B cell (primary cell): Measurements from ENCODE around the gene FSD1. TPM values are rescaled to one million over a fixed set of nuclear protein-coding genes. Genes with fewer than 3 reads are reported as not detected.

Experiments used
- ATAC-seq: fragments of 200-7000 bp; cut with Tn5 transposase; one replicate; pipeline ENCODE4 v1.10.0; 2021; ENCODE audit warnings: low read depth, mild to moderate bottlenecking, moderate number of reproducible peaks, moderate library complexity
- CTCF ChIA-PET: fragments of 350-600 bp; sonication (Branson Sonifier 250); formaldehyde crosslinking; loops from one replicate; lab custom pipeline; 2021; ENCODE audit warnings: antibody characterized with exemption, inconsistent platforms; lab: Charles Lee
- POLR2A ChIA-PET: fragments of 350-600 bp; sonication (Branson Sonifier 250); formaldehyde crosslinking; loops from one replicate; lab custom pipeline; 2021; ENCODE audit warnings: antibody characterized with exemption; lab: Charles Lee
- DNase-seq: peaks from one replicate; pipeline ENCODE4 v3.0.0; 2013
- H2AFZ ChIP-seq: 2 replicates; pipeline ENCODE4 v1.6.1; 2012; ENCODE audit warnings: mild to moderate bottlenecking, low read depth, low read length; ENCODE audit not compliant: insufficient read depth, poor library complexity, severe bottlenecking
- H3K27ac ChIP-seq, 2 donors: 1 replicate in 1 of 2; 2 replicates in 1 of 2; pipeline ENCODE4 v1.5.1; 2012 to 2013; ENCODE audit warnings: low read length in 2 of 2, mild to moderate bottlenecking in 2 of 2, moderate library complexity in 1 of 2
- H3K27me3 ChIP-seq, 4 experiments: fragments of 200-600 bp in 1 of 4; sonication (generic) in 1 of 4; replicated peaks in 1 of 4; 1 replicate in 2 of 4; 2 replicates in 2 of 4; pipeline versions ENCODE4 v1.6.1 to v1.7.0; 2013 to 2016; ENCODE audit warnings: low read length in 3 of 4, mild to moderate bottlenecking in 2 of 4, mixed read lengths in 1 of 4, moderate library complexity in 1 of 4; ENCODE audit not compliant: insufficient read depth in 4 of 4, control insufficient read depth in 3 of 4; ENCODE audit errors: control extremely low read depth in 1 of 4
- H3K36me3 ChIP-seq, 2 experiments: replicated peaks in 1 of 2; 1 replicate in 1 of 2; 2 replicates in 1 of 2; pipeline versions ENCODE4 v1.6.1 to v1.7.1; 2013; ENCODE audit warnings: low read length in 1 of 2; ENCODE audit not compliant: insufficient read depth in 2 of 2, control insufficient read depth in 1 of 2; ENCODE audit errors: control extremely low read depth in 1 of 2, extremely low read depth in 1 of 2
- H3K4me1 ChIP-seq, 2 donors: fragments of 200-600 bp in 1 of 2; sonication (generic) in 1 of 2; 1 replicate in 1 of 2; 2 replicates in 1 of 2; pipeline versions ENCODE4 v1.5.1 to v1.6.1; 2013 to 2017; ENCODE audit warnings: low read length in 2 of 2; ENCODE audit not compliant: control insufficient read depth in 2 of 2, insufficient read depth in 2 of 2
- H3K4me2 ChIP-seq: replicated peaks from 2 replicates; pipeline ENCODE3; 2012; ENCODE audit warnings: mild to moderate bottlenecking, low read depth, low read length; ENCODE audit not compliant: poor library complexity, severe bottlenecking
- H3K4me3 ChIP-seq, 5 experiments: fragments of 200-600 bp in 1 of 5; sonication (generic) in 1 of 5; 1 replicate in 3 of 5; 2 replicates in 2 of 5; pipeline versions ENCODE4 v1.5.1 to v1.7.0; 2011 to 2016; ENCODE audit warnings: low read length in 4 of 5, mild to moderate bottlenecking in 4 of 5, low read depth in 2 of 5, control low read depth in 1 of 5, moderate library complexity in 1 of 5; ENCODE audit not compliant: insufficient read depth in 1 of 5; ENCODE audit errors: control extremely low read depth in 1 of 5, extremely low read depth in 1 of 5
- H3K79me2 ChIP-seq: fragments of 200-600 bp; sonication (generic); one replicate; pipeline ENCODE4 v1.6.0; 2016; ENCODE audit warnings: low read length; ENCODE audit not compliant: control insufficient read depth, insufficient read depth
- H3K9ac ChIP-seq: fragments of 200-600 bp; sonication (generic); 2 replicates; pipeline ENCODE4 v1.6.1; 2017; ENCODE audit warnings: mild to moderate bottlenecking, low read length, moderate library complexity
- H3K9me3 ChIP-seq, 3 donors: one replicate each; pipeline versions ENCODE4 v1.6.1 to v1.7.1; 2013; ENCODE audit warnings: low read length in 2 of 3; ENCODE audit not compliant: control insufficient read depth in 2 of 3, insufficient read depth in 1 of 3; ENCODE audit errors: control extremely low read depth in 1 of 3
- H4K20me1 ChIP-seq: 2 replicates; pipeline ENCODE4 v1.6.0; 2012; ENCODE audit warnings: mild to moderate bottlenecking, low read length; ENCODE audit not compliant: insufficient read depth, control insufficient read depth, poor library complexity, severe bottlenecking
- H3K27ac Mint-ChIP-seq: one replicate; pipeline ENCODE4 v1.8.0; 2021; ENCODE audit warnings: mixed read lengths
- H3K27me3 Mint-ChIP-seq: one replicate; pipeline ENCODE4 v1.8.0; 2021; ENCODE audit warnings: mixed read lengths
- H3K4me1 Mint-ChIP-seq: one replicate; pipeline ENCODE4 v1.8.0; 2021; ENCODE audit warnings: mixed read lengths
- H3K4me3 Mint-ChIP-seq: one replicate; pipeline ENCODE4 v1.8.0; 2021; ENCODE audit warnings: mixed read lengths
- H3K9me3 Mint-ChIP-seq: one replicate; pipeline ENCODE4 v1.8.0; 2022; ENCODE audit warnings: mixed read lengths; ENCODE audit not compliant: insufficient read depth
- CTCF ChIP-seq: fragments of 200-600 bp; IDR thresholded peaks from one replicate; pipeline ENCODE4 v1.8.0; 2022; ENCODE audit warnings: antibody characterized with exemption, mild to moderate bottlenecking
- EZH2 ChIP-seq: IDR thresholded peaks from 2 replicates; pipeline ENCODE4 v1.6.1; 2012; ENCODE audit warnings: borderline replicate concordance, low read depth, mild to moderate bottlenecking, moderate library complexity, low read length; ENCODE audit not compliant: insufficient read depth, poor library complexity, severe bottlenecking
- WGBS: methylation state at CpG from one replicate; pipeline ENCODE4 v1.1.5; 2013; ENCODE audit warnings: missing lambda C conversion rate; ENCODE audit not compliant: insufficient coverage; 5-methylcytosine and 5-hydroxymethylcytosine counted together
- intact Hi-C: fragments of 100-400 bp; cut with micrococcal nuclease; formaldehyde crosslinking; loops from one replicate; pipeline ENCODE4 v1.10.0; 2022
- polyA plus RNA-seq: library from polyadenylated mRNA; depleted of rRNA; stranded (reverse); fragments of >200 nt; gene quantifications from 2 replicates; pipeline ENCODE4 v1.2.3, GENCODE V29; 2012
- total RNA-seq, 2 donors: library from RNA; stranded (reverse); fragments of 120-200 nt in 1 of 2; gene quantifications; 1 replicate in 1 of 2; 2 replicates in 1 of 2; pipeline versions ENCODE4 v1.2.3 to v1.2.4, GENCODE V29; 2013 to 2022

The FSD1 gene
- total and polyA plus RNA-seq, 2 donors (not counting 1 experiment from before 2014, with no cell fraction given) = 2.7 to 2.8 TPM

- Mint-ChIP-seq H3K9me3 (no peaks in the 10 kb centered on the region), H3K27ac (no peak overlapping the region), H3K4me3 (no peak overlapping the region), H3K4me1 (peaks cover under 1% of the 10 kb centered on the region), H3K27me3 (peaks cover 11% of the 10 kb centered on the region)
- no peak for DNase-seq
- intact Hi-C loops = no loop called here
- no peak overlapping the region for H2AFZ ChIP-seq
- TF ChIP-seq CTCF (no peak), EZH2 (no peak)
- H3K4me2 ChIP-seq = no peak overlapping the region
- peaks cover 0 to 12% (median 0%) of the 10 kb centered on the region in 4 experiments for H3K27me3 ChIP-seq
- no peaks in the 10 kb centered on the region for H4K20me1 ChIP-seq
- ChIA-PET POLR2A (no interaction called here), CTCF (no interaction called here)
- no peak overlapping the region for H3K4me3 ChIP-seq
- ATAC-seq = no peak
- no peaks in the 10 kb centered on the region for H3K79me2 ChIP-seq
- WGBS = 93% methylated on average over 5 of the region's 8 CpGs
- no peaks in the 10 kb centered on the region for H3K4me1 ChIP-seq
- no peaks in the 10 kb centered on the region for H3K36me3 ChIP-seq
- no peaks in the 10 kb centered on the region for H3K9me3 ChIP-seq
- H3K9ac ChIP-seq = no peak overlapping the region
- no peak overlapping the region for H3K27ac ChIP-seq
These were observed 5.4 kb upstream of the FSD1 start for GRCh38 chr19:4298810-4299550.

GRCh38 chr19:4300589-4300988 is 3.8 kb upstream of the FSD1 start:
- Histone ChIP-seq H4K20me1 (no peaks in the 10 kb centered on the region), H3K4me2 (no peak overlapping the region), H3K4me3 (no peak overlapping the region), H3K36me3 (no peaks in the 10 kb centered on the region), H3K27ac (no peak overlapping the region), H3K79me2 (no peaks in the 10 kb centered on the region), H3K4me1 (peaks cover 4% of the 10 kb centered on the region in 2 donors), H2AFZ (no peak overlapping the region), H3K27me3 (peaks cover 0 to 15% (median 0%) of the 10 kb centered on the region in 4 experiments), H3K9ac (no peak overlapping the region), H3K9me3 (no peaks in the 10 kb centered on the region)
- WGBS = 83% methylated on average over 3 of the region's 3 CpGs
- ChIA-PET POLR2A (no interaction called here), CTCF (no interaction called here)
- H3K27ac Mint-ChIP-seq = no peak overlapping the region
- peaks cover 7% of the 10 kb centered on the region for H3K4me1 Mint-ChIP-seq
- no peak for TF ChIP-seq CTCF
- no peak for TF ChIP-seq EZH2
- ATAC-seq (no peak), DNase-seq (no peak)
- H3K4me3 Mint-ChIP-seq = no peak overlapping the region
- intact Hi-C loops = no loop called here
- H3K27me3 Mint-ChIP-seq = peaks cover 11% of the 10 kb centered on the region
- H3K9me3 Mint-ChIP-seq = no peaks in the 10 kb centered on the region
